Mesenteric fat pad (tissue), 1 donor: ENCODE data around the gene XYLT2. TPM values are rescaled to one million over a fixed set of nuclear protein-coding genes. Genes with fewer than 3 reads are reported as not detected.
"Not testable (repeated sequence)": the region's sequence is repeated elsewhere in the genome, so short reads cannot be mapped to it uniquely, and the experiment has no call there.

ENCODE experiments used
- DNase-seq: peaks from one replicate; pipeline ENCODE4 v3.0.0-alpha.2; 2020; ENCODE audit warnings: low spot score
- total RNA-seq: library from RNA; stranded (reverse); fragmentation: NEBNext Ultra II Directional; extraction: Animal tissue kit (Norgen Biotek cat#: 25700); gene quantifications from one replicate; pipeline ENCODE4 v1.2.1, GENCODE V29; 2021
- donor health status: DM: yes; HTN: yes; CAD: no.

The XYLT2 gene
- total RNA-seq, 1 donor from 2014 or later: 14.4 TPM

- DNase-seq: no peak
These were observed 42.8 kb downstream of the XYLT2 start for GRCh38 chr17:50388728-50389127.

- DNase-seq: no peak
These were observed 43.6 kb downstream of the XYLT2 start for GRCh38 chr17:50389534-50389933.

GRCh38 chr17:50392621-50393020, 46.7 kb downstream of the XYLT2 start:
- DNase-seq: no peak

GRCh38 chr17:50393700-50394099, 47.8 kb downstream of the XYLT2 start:
- DNase-seq: no peak

- DNase-seq: no peak
These were observed 48.8 kb downstream of the XYLT2 start for GRCh38 chr17:50394711-50395110.

GRCh38 chr17:50396261-50397110, 50.6 kb downstream of the XYLT2 start:
- DNase-seq: no peak

- DNase-seq: peak; percentile 98
These were observed 51.4 kb downstream of the XYLT2 start, which contains the start of gene LRRC59 for GRCh38 chr17:50397111-50397918. TSS of gene LRRC59 (minus strand) at chr17:50397523. CDS start at chr17:50397317, 206 bp downstream.

GRCh38 chr17:50397919-50398285, 52.0 kb downstream of the XYLT2 start:
- DNase-seq: no peak

- not testable (repeated sequence) for DNase-seq
These were observed 52.7 kb downstream of the XYLT2 start for GRCh38 chr17:50398672-50399071.

GRCh38 chr17:50399591-50399990, 53.7 kb downstream of the XYLT2 start:
- not testable (repeated sequence) for DNase-seq

GRCh38 chr17:50405351-50405750, 59.4 kb downstream of the XYLT2 start:
- DNase-seq: not testable (repeated sequence)

GRCh38 chr17:50406578-50406977, 60.7 kb downstream of the XYLT2 start:
- no peak for DNase-seq

GRCh38 chr17:50407921-50408320, 62.0 kb downstream of the XYLT2 start:
- DNase-seq: no peak

Other genes starting within 250 kb of the XYLT2 start
- gene SAMD14, start 216.0 kb upstream of the XYLT2 start, total RNA-seq: 1.4 TPM
- gene PPP1R9B, start 195.4 kb upstream of the XYLT2 start, total RNA-seq: 56.5 TPM
- gene SGCA, start 180.1 kb upstream of the XYLT2 start, total RNA-seq: 0.32 TPM
- 309 TPM for gene COL1A1, start 144.5 kb upstream of the XYLT2 start, total RNA-seq
- not detected for gene TMEM92, start 71.7 kb upstream of the XYLT2 start, total RNA-seq
- gene MRPL27, start 27.1 kb downstream of the XYLT2 start, total RNA-seq: 51.5 TPM
- gene EME1, start 27.1 kb downstream of the XYLT2 start, total RNA-seq: not detected
- gene LRRC59, start 51.4 kb downstream of the XYLT2 start, total RNA-seq: 126 TPM
- 148 TPM for gene ACSF2, start 80.1 kb downstream of the XYLT2 start, total RNA-seq
- 0.39 TPM for gene CHAD, start 122.8 kb downstream of the XYLT2 start, total RNA-seq
- gene RSAD1, start 132.7 kb downstream of the XYLT2 start, total RNA-seq: 35.1 TPM
- gene MYCBPAP, start 162.3 kb downstream of the XYLT2 start, total RNA-seq: 0.61 TPM
- gene EPN3, start 186.6 kb downstream of the XYLT2 start, total RNA-seq: not detected
- 22.3 TPM for gene SPATA20, start 201.0 kb downstream of the XYLT2 start, total RNA-seq
- gene CACNA1G, start 214.6 kb downstream of the XYLT2 start, total RNA-seq: 0.58 TPM